ENCODE results near the gene MRPL58. TPM values are rescaled to one million over a fixed set of nuclear protein-coding genes. Genes with fewer than 3 reads are reported as not detected.
"Not testable (repeated sequence)": the region's sequence is repeated elsewhere in the genome, so short reads cannot be mapped to it uniquely, and the experiment has no call there.

The MRPL58 gene
- total RNA-seq, 2 experiments from 2014 or later: 75.3 to 84.2 TPM

DNA sequence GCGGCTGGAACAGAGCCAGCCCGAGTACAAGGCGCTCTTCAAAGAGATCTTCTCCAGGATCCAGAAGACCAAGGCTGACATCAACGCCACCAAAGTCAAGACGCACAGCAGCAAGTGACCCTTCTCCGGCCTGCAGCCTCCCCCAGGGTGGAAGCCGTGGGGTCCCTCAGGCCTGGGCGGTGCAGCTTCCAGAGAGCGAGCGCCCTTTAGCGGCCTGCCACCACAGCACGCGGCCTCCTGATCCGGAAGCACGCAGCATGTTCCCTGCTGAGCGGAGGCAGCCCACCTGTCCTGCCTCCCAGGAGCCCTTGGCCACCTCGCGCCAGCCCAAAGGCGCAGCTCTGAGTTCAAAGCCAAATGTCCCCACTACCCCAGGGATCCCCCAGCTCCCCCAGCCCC is 8.5 kb upstream of the MRPL58 start:
- BruUV-seq (replicated peaks): no TSS peak
- CTCF ChIA-PET (ENCODE audit: unreplicated experiment): no interaction called here
- H3K4me2 ChIP-seq (ENCODE audit: low read length): no peak overlapping the region
- H3K9me3 ChIP-seq (ENCODE audit: low read length): no peaks in the 10 kb centered on the region
- no peak overlapping the region for H3K4me3 ChIP-seq (ENCODE audit: low read depth, low read length, poor library complexity, severe bottlenecking)
- DNase-seq (ENCODE audit: low spot score): no peak
- H2AFZ ChIP-seq (ENCODE audit: low read length): no peak overlapping the region
- no peaks in the 10 kb centered on the region for H3K9me2 ChIP-seq (ENCODE audit: insufficient read depth, low read length)
- TF ChIP-seq, protein P1, sequence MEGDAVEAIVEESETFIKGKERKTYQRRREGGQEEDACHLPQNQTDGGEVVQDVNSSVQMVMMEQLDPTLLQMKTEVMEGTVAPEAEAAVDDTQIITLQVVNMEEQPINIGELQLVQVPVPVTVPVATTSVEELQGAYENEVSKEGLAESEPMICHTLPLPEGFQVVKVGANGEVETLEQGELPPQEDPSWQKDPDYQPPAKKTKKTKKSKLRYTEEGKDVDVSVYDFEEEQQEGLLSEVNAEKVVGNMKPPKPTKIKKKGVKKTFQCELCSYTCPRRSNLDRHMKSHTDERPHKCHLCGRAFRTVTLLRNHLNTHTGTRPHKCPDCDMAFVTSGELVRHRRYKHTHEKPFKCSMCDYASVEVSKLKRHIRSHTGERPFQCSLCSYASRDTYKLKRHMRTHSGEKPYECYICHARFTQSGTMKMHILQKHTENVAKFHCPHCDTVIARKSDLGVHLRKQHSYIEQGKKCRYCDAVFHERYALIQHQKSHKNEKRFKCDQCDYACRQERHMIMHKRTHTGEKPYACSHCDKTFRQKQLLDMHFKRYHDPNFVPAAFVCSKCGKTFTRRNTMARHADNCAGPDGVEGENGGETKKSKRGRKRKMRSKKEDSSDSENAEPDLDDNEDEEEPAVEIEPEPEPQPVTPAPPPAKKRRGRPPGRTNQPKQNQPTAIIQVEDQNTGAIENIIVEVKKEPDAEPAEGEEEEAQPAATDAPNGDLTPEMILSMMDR (conservative IDR thresholded peaks at IDR 0.05; ENCODE audit: low read length): no peak
- no peak for TF ChIP-seq EZH2phosphoT487 (IDR thresholded peaks at IDR 0.05; ENCODE audit: borderline replicate concordance, low read depth, low read length)
- no peaks in the 10 kb centered on the region for H3K36me3 ChIP-seq (ENCODE audit: insufficient read depth, low read length)
- H4K20me1 ChIP-seq (ENCODE audit: insufficient read depth, low read length): no peaks in the 10 kb centered on the region
- no peaks in the 10 kb centered on the region for H3K79me2 ChIP-seq (ENCODE audit: insufficient read depth, low read depth, low read length)
- peaks cover 4% of the 10 kb centered on the region for H3K4me1 ChIP-seq (ENCODE audit: insufficient read depth, low read length, poor library complexity, severe bottlenecking)
- H3K27ac ChIP-seq (ENCODE audit: low read depth, low read length, poor library complexity, severe bottlenecking): no peak overlapping the region
- intact Hi-C loops (cut with micrococcal nuclease; ENCODE audit: unreplicated experiment): no loop called here
- POLR2A ChIA-PET: interaction anchor here (1.9 kb wide), 1 partner anchor 9 kb away, joined by 7 read pairs; the partner anchor contains the start of gene MRPL58

DNA sequence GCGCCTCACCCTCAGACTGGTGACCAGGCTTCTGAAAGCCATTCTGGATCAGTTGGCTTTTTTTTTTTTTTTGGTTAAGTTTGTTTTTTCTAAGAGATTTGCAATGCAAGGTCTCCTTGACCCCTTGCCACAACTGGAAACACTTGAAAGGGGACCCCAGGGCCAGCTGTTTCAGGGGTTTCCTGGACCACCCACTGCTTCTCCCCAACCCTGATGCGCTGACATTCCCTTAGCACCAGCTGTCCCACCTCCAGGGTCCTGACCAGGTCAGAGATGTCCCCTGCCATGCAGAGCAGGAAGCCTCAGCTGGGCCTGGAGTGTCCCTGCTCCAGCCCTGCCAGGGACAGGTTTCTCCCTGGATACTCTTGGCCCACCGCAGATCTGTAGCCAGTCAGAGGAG is 8.1 kb upstream of the MRPL58 start:
- Histone ChIP-seq H3K79me2 (ENCODE audit: insufficient read depth, low read depth, low read length) (no peaks in the 10 kb centered on the region), H3K9me3 (ENCODE audit: low read length) (no peaks in the 10 kb centered on the region), H4K20me1 (ENCODE audit: insufficient read depth, low read length) (no peaks in the 10 kb centered on the region), H3K27ac (ENCODE audit: low read depth, low read length, poor library complexity, severe bottlenecking) (no peak overlapping the region), H3K4me1 (ENCODE audit: insufficient read depth, low read length, poor library complexity, severe bottlenecking) (peaks cover 4% of the 10 kb centered on the region), H3K4me2 (ENCODE audit: low read length) (no peak overlapping the region), H2AFZ (ENCODE audit: low read length) (no peak overlapping the region), H3K4me3 (ENCODE audit: low read depth, low read length, poor library complexity, severe bottlenecking) (no peak overlapping the region), H3K9me2 (ENCODE audit: insufficient read depth, low read length) (no peaks in the 10 kb centered on the region), H3K36me3 (ENCODE audit: insufficient read depth, low read length) (no peaks in the 10 kb centered on the region)
- DNase-seq (ENCODE audit: low spot score): no peak
- ChIA-PET POLR2A (interaction anchor here (1.0 to 1.9 kb wide), 2 partner anchors 9 to 131 kb away, joined by 3 to 7 read pairs; partner anchors contain the start of gene MRPL58), CTCF (ENCODE audit: unreplicated experiment) (no interaction called here)
- TF ChIP-seq, protein P1 (conservative IDR thresholded peaks at IDR 0.05; ENCODE audit: low read length): no peak
- no peak for TF ChIP-seq EZH2phosphoT487 (IDR thresholded peaks at IDR 0.05; ENCODE audit: borderline replicate concordance, low read depth, low read length)
- no TSS peak for BruUV-seq (replicated peaks)
- intact Hi-C loops (cut with micrococcal nuclease; ENCODE audit: unreplicated experiment): no loop called here

DNA sequence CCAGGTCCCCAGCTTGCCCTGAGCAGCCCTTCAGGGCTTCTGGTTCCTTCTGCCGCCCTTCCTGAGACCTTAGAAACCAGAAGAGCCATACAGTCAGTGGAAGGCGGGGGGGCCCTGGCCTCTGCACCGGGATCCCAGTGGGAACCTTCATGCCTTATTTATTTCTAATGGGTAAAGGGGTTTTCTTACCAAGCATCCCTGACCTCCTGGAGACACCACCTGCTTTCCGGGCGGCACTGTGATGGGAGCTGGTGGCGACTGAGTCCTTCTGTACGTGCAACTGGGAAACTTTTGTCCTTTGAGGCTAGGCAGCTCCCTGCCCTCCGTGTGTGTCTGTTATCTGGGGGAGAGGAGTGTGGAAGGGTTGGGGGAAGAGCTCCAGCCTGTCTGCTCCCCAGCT is 7.2 kb upstream of the MRPL58 start:
- no peak overlapping the region for H3K27ac ChIP-seq (ENCODE audit: low read depth, low read length, poor library complexity, severe bottlenecking)
- H4K20me1 ChIP-seq (ENCODE audit: insufficient read depth, low read length): no peaks in the 10 kb centered on the region
- ChIA-PET CTCF (ENCODE audit: unreplicated experiment) (interaction anchor here (0.5 kb wide), 1 partner anchor 168 kb away, joined by 5 read pairs; no protein-coding TSS in a partner anchor), POLR2A (interaction anchor here (0.5 to 1.0 kb wide), 3 partner anchors 9 to 198 kb away, joined by 3 to 6 read pairs (median 3); no protein-coding TSS in a partner anchor)
- H3K9me2 ChIP-seq (ENCODE audit: insufficient read depth, low read length): no peaks in the 10 kb centered on the region
- no peaks in the 10 kb centered on the region for H3K36me3 ChIP-seq (ENCODE audit: insufficient read depth, low read length)
- no peak overlapping the region for H3K4me3 ChIP-seq (ENCODE audit: low read depth, low read length, poor library complexity, severe bottlenecking)
- DNase-seq (ENCODE audit: low spot score): no peak
- H3K9me3 ChIP-seq (ENCODE audit: low read length): no peaks in the 10 kb centered on the region
- intact Hi-C loops (cut with micrococcal nuclease; ENCODE audit: unreplicated experiment): no loop called here
- peaks cover 4% of the 10 kb centered on the region for H3K4me1 ChIP-seq (ENCODE audit: insufficient read depth, low read length, poor library complexity, severe bottlenecking)
- BruUV-seq (replicated peaks): no TSS peak
- H3K4me2 ChIP-seq (ENCODE audit: low read length): no peak overlapping the region
- no peaks in the 10 kb centered on the region for H3K79me2 ChIP-seq (ENCODE audit: insufficient read depth, low read depth, low read length)
- TF ChIP-seq, protein P1 (conservative IDR thresholded peaks at IDR 0.05; ENCODE audit: low read length): no peak
- no peak for TF ChIP-seq EZH2phosphoT487 (IDR thresholded peaks at IDR 0.05; ENCODE audit: borderline replicate concordance, low read depth, low read length)
- H2AFZ ChIP-seq (ENCODE audit: low read length): no peak overlapping the region

- intact Hi-C loops (cut with micrococcal nuclease; ENCODE audit: unreplicated experiment): loop anchor here (1.0 kb wide), 1 partner anchor 45 kb away; no protein-coding TSS in a partner anchor
- H3K4me3 ChIP-seq (ENCODE audit: low read depth, low read length, poor library complexity, severe bottlenecking); H2AFZ ChIP-seq (ENCODE audit: low read length); H3K27ac ChIP-seq (ENCODE audit: low read depth, low read length, poor library complexity, severe bottlenecking); H3K4me1 ChIP-seq (ENCODE audit: insufficient read depth, low read length, poor library complexity, severe bottlenecking); POLR2A ChIA-PET; BruUV-seq (replicated peaks); H3K4me2 ChIP-seq (ENCODE audit: low read length); H4K20me1 ChIP-seq (ENCODE audit: insufficient read depth, low read length); H3K9me2 ChIP-seq (ENCODE audit: insufficient read depth, low read length); H3K79me2 ChIP-seq (ENCODE audit: insufficient read depth, low read depth, low read length); H3K9me3 ChIP-seq (ENCODE audit: low read length); H3K36me3 ChIP-seq (ENCODE audit: insufficient read depth, low read length); DNase-seq (ENCODE audit: low spot score): not testable (repeated sequence)
- CTCF ChIA-PET (ENCODE audit: unreplicated experiment): interaction anchor here (0.6 kb wide), 1 partner anchor 9 kb away, joined by 3 read pairs; no protein-coding TSS in a partner anchor
Measured at GRCh38 chr17:75006084-75006483, 6.4 kb upstream of the MRPL58 start.

Data from OCI-LY7 (cell line).